Spleen (tissue), 7 donors: ENCODE data around the gene ADD2.

Experiments
- POLR2AphosphoS5 ChIP-seq, 3 donors: sonication (generic); formaldehyde crosslinking; IDR thresholded peaks; one replicate each; pipeline ENCODE4 v1.5.1; 2017; ENCODE audit warnings: antibody characterized with exemption in 3 of 3
- TF ChIP-seq, protein P1 (sequence below), 11 experiments: fragments of 200-600 bp in 7 of 11; fragments of 450-650 bp in 4 of 11; sonication (generic) in 4 of 11; IDR thresholded peaks in 8 of 11; conservative IDR thresholded peaks in 3 of 11; 1 replicate in 7 of 11; 2 replicates in 4 of 11; pipeline versions ENCODE4 v1.4.0 to v1.8.0; 2016 to 2021; ENCODE audit warnings: antibody characterized with exemption in 11 of 11, inconsistent platforms in 4 of 11, mild to moderate bottlenecking in 1 of 11
- donor health status: DM: no; HTN: no; CAD: no; lungs with moderate emphysema.
- donor health status: DM: no; HTN: no; CAD: no.
- donor health status: DM: no; HTN: no; CAD: no.

DNA sequence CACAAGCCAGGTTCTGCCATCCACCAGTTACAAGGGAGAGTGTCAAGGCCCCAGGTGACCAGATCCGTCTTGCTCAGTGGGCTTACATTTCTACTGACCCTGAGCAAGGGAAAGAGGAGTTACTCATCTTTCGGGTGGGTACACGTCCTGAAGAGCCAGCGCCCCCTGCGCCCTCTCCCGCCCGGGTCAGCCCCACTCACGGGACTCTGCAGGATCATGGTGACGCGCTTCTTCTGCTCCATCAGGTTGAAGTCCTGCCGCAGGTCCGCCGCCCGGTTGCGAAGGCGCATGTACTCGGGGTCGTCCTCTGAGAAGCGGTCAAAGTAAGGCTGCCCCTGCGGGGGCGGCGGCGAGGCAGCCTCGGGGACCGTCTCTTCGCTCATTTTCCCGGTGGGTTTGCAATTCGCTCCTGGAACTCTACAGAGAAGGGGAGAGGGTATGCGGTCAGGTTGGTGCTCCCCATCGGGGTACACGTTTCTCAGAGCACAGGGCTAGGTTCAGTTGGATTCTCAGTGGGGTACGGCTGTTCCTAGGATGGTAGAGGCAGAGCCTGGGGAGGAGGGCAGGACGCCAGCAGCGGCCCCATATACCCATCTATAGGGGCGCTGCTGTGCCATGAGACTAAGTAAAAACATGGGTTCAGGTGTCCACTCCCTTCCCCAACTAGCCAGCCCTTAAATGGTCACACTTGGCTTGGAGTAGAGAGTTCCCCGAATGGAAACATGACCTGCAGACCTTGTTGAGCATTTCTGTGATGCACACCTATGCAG is 61.8 kb downstream of the ADD2 start:
- TF ChIP-seq, protein P1, sequence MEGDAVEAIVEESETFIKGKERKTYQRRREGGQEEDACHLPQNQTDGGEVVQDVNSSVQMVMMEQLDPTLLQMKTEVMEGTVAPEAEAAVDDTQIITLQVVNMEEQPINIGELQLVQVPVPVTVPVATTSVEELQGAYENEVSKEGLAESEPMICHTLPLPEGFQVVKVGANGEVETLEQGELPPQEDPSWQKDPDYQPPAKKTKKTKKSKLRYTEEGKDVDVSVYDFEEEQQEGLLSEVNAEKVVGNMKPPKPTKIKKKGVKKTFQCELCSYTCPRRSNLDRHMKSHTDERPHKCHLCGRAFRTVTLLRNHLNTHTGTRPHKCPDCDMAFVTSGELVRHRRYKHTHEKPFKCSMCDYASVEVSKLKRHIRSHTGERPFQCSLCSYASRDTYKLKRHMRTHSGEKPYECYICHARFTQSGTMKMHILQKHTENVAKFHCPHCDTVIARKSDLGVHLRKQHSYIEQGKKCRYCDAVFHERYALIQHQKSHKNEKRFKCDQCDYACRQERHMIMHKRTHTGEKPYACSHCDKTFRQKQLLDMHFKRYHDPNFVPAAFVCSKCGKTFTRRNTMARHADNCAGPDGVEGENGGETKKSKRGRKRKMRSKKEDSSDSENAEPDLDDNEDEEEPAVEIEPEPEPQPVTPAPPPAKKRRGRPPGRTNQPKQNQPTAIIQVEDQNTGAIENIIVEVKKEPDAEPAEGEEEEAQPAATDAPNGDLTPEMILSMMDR (IDR thresholded peaks at IDR 0.05 in 8 of 11, conservative IDR thresholded peaks at IDR 0.05 in 3 of 11), result no peak
- TF ChIP-seq POLR2AphosphoS5 (IDR thresholded peaks at IDR 0.05), result no peak
